SK-N-SH treated with all-trans-retinoic acid at 6 μM for 48 hours (cell line): Measurements from ENCODE around the gene IL22RA2.

ENCODE experiments used
- ARNTL ChIP-seq: fragments of 450-650 bp; formaldehyde crosslinking; IDR thresholded peaks from 2 replicates; pipeline ENCODE4 v1.5.0; 2020; ENCODE audit warnings: low read depth, mild to moderate bottlenecking, moderate library complexity, borderline replicate concordance
- BACH2 ChIP-seq: fragments of 250-450 bp; sonication (Bioruptor Pico); IDR thresholded peaks from 2 replicates; pipeline ENCODE4 v1.9.0; 2021; ENCODE audit warnings: mild to moderate bottlenecking, borderline replicate concordance
- CSRNP3 ChIP-seq: fragments of 250-450 bp; sonication (Bioruptor Pico); IDR thresholded peaks from 2 replicates; pipeline ENCODE4 v1.5.1; 2021; ENCODE audit warnings: mild to moderate bottlenecking, moderate library complexity
- ISL1 ChIP-seq: fragments of 250-450 bp; sonication (Bioruptor Pico); IDR thresholded peaks from 2 replicates; pipeline ENCODE4 v2.1.2; 2022; ENCODE audit warnings: mild to moderate bottlenecking, moderate library complexity
- OSR1 ChIP-seq: fragments of 250-450 bp; sonication (Bioruptor Pico); IDR thresholded peaks from 2 replicates; pipeline ENCODE4 v1.8.0; 2022; ENCODE audit warnings: moderate library complexity, mild to moderate bottlenecking, inconsistent platforms
- PATZ1 ChIP-seq: fragments of 250-450 bp; sonication (Bioruptor Pico); IDR thresholded peaks from 2 replicates; pipeline ENCODE4 v1.8.0; 2020; ENCODE audit warnings: mild to moderate bottlenecking, moderate library complexity, borderline replicate concordance
- RARB ChIP-seq: fragments of 250-450 bp; sonication (Bioruptor Pico); IDR thresholded peaks from 2 replicates; pipeline ENCODE4 v1.8.0; 2021; ENCODE audit warnings: mild to moderate bottlenecking, moderate library complexity
- SNAI2 ChIP-seq: fragments of 250-450 bp; sonication (Bioruptor Pico); IDR thresholded peaks from 2 replicates; pipeline ENCODE4 v1.5.0; 2020; ENCODE audit warnings: mild to moderate bottlenecking, moderate library complexity
- TCF4 ChIP-seq: fragments of 250-450 bp; sonication (Bioruptor Pico); IDR thresholded peaks from 2 replicates; pipeline ENCODE4 v1.8.0; 2021; ENCODE audit warnings: mild to moderate bottlenecking, moderate library complexity, borderline replicate concordance
- TOX ChIP-seq: fragments of 250-450 bp; sonication (Bioruptor Pico); IDR thresholded peaks from 2 replicates; pipeline ENCODE4 v1.8.0; 2021; ENCODE audit warnings: mild to moderate bottlenecking, moderate library complexity, borderline replicate concordance
- TSHZ2 ChIP-seq: fragments of 250-450 bp; sonication (Bioruptor Pico); IDR thresholded peaks from 2 replicates; pipeline ENCODE4 v1.5.0; 2020; ENCODE audit warnings: mild to moderate bottlenecking, moderate library complexity
- ZFP3 ChIP-seq: fragments of 250-450 bp; sonication (Bioruptor Pico); IDR thresholded peaks from 2 replicates; pipeline ENCODE4 v1.5.0; 2020; ENCODE audit warnings: mild to moderate bottlenecking, moderate library complexity
- ZFP30 ChIP-seq: fragments of 450-650 bp; formaldehyde crosslinking; IDR thresholded peaks from 2 replicates; pipeline ENCODE4 v1.5.0; 2022; ENCODE audit warnings: mild to moderate bottlenecking, moderate library complexity
- ZNF565 ChIP-seq: fragments of 450-650 bp; formaldehyde crosslinking; conservative IDR thresholded peaks from 2 replicates; pipeline ENCODE4 v1.5.0; 2020; ENCODE audit warnings: low read depth, mild to moderate bottlenecking, moderate library complexity

DNA sequence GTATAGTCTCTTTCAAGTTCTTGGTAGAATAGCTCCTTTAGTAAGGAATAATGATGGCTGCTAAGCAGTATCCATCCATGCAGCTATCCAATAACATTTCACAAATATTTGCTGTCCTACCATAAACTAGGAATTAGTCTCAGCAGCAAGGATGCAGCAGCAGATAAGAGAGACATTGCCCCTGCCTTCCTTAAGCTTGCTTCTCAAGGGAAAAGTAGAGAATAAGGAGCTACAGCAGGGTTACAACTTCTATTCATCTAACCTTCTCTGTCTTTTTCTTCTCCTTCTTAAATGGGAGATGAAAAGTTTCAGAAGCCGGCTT lies 2.4 kb downstream of the IL22RA2 start:
- no peak for TF ChIP-seq PATZ1 (CRISPR knock-in tag)
- no peak for TF ChIP-seq TSHZ2 (CRISPR knock-in tag)
- TF ChIP-seq TCF4 (CRISPR knock-in tag), result no peak
- TF ChIP-seq BACH2 (CRISPR knock-in tag), result no peak
- no peak for TF ChIP-seq ZFP3 (CRISPR knock-in tag)
- TF ChIP-seq ARNTL (CRISPR knock-in tag), result no peak
- no peak for TF ChIP-seq ZFP30 (CRISPR knock-in tag)
- no peak for TF ChIP-seq SNAI2
- TF ChIP-seq RARB, result no peak
- no peak for TF ChIP-seq ZNF565 (CRISPR knock-in tag)
- TF ChIP-seq CSRNP3, result no peak
- no peak for TF ChIP-seq OSR1 (CRISPR knock-in tag)
- no peak for TF ChIP-seq TOX (CRISPR knock-in tag)
- no peak for TF ChIP-seq ISL1 (CRISPR knock-in tag)
